Hippocampal formation (tissue), 2 donors: ENCODE data around the gene LYZL2.
"Not testable (repeated sequence)": the region's sequence is repeated elsewhere in the genome, so short reads cannot be mapped to it uniquely, and the experiment has no call there.

Experiments
- DNase-seq, 2 donors: peaks; one replicate each; lab custom pipeline; 2025; lab: John Stamatoyannopoulos, UW

Gene LYZL2

DNA sequence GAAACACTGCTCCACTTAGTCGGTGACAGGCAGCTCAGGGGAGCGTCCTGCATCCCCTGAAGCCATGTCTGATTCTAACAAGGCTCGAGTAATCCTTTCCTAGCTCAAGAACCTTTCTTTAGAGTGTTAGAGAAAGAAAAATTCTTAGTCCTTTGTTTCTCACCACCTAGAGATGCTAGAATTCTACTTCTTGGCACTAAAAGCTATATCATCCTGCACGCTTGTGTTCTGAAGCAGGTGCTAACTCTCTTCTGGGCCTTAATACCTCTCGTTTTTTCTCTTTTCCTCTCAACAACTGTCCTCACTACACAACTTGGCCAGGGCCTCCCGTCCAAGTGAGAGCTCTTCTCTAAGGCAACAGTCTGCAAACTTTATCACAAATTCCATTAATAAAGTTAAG, at the start of gene LYZL2:
TSS of gene LYZL2 (minus strand) at position 101 of the 400 bp plus-strand sequence. CDS start 2,838 bp downstream, outside the sequence.
- no peak for DNase-seq

DNA sequence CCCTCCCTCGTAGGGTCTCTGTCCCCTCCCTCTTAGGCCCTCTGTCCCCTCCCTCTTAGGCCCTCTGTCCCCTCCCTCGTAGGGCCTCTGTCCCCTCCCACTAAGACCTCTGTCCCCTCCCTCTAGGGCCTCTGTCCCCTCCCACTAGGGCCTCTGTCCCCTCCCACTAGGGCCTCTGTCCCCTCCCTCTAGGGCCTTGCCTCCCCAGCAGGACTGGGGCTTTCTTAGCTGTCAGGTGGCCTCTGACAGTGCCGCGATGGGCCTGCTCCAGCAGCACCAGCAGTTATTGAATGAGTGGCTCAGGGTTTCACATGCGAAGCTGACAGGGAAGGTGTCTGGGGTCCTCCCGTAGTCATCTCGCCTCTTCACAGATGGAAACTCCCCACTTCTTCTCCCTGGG, 48.1 kb upstream of the LYZL2 start:
- DNase-seq, result not testable (repeated sequence)

DNA sequence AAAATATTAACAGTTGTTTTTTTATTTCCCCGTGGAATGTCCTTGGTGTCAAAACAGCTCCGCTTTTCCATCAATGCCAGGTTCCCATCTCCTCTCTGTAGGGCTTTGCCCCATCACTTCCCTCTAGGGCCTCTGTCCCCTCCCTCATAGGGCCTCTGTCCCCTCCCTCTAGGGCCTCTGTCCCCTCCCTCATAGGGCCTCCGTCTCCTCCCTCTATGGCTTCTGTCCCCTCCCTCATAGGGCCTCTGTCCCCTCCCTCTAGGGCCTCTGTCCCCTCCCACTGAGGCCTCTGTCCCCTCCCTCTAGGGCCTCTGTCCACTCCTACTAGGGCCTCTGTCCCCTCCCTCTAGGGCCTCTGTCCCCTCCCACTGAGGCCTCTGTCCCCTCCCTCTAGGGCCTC, 47.6 kb upstream of the LYZL2 start:
- not testable (repeated sequence) for DNase-seq

DNA sequence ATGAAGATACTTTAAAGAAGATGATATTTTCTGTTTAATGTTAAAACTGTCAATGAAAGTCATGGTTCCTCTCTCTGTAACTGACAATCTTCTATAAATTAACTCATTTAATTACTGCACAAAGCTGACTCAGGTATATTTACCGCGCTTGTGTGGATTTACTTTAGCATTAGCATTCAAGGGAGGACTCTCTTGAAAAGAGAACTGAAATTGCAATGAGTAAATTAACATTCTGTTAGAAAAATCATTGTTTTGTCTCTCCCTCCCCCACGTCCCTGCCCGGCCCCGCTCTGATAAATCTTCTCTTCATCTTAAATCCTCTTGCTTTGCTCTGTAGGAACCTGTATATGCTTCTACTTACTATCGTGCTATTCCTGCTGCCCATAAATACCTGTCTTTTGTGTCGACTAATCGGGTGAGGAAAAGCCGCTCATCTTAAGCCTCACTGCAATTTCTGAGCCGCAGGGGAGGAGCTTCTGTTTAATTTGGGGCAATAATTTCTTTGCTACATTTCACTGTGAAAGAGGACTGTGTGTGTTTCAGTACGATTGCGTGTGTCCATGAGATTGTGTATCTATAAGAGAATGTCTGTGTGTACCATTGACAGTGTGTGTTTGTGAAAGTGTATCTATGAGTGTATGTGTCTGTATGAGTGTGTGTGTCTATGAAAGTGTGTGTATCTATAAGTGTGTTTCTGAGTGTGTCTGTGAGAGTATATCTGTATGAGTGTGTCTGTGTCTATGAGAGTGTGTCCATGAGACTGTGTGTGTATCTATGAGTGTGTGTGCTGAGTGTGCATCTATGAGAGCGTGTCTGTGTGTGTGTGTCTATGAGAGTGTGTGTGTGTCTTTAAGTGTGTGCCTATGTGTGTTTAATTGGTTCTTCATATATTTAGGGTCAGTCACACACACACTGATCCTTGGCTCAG, 46.5 kb upstream of the LYZL2 start:
- no peak for DNase-seq

DNA sequence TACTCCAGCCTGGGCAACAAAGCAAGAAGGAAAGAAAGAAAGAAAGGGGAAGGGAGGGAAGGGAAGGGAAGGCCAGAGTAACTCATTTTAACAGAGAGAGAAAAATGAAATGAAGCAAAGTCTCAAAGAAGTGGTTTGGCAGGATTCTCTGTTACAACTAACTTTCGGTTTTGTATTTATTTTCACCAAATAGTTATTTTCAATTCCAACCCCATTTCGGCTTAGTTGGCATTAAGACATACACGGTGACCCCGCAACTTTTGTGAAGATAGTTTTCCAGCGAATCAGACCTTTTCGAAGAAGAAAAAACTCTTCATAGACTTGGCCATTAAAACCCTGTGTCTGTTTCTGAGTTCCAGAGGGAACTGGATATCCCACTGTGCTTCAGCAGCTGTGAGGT, 45.2 kb upstream of the LYZL2 start:
- no peak for DNase-seq

DNA sequence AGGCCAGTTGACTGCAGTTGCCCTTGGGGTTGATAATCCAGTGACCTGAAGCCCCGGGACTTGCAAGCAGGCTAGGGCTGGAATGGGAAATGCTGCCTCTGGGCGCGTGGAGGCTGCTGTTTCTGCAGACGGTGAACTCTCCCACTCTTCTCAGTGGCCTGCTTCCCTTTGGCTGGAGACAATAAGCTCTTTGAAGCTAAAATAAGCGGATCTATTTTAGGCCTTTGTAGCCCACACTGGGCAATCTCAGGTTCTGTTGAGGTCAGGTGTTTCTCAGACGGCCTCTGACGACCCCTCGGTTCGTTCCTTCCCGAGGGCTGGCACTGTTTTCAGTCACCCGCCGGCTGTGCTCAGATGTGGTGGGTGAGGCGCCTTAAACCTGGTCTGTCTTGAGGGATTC, 43.7 kb upstream of the LYZL2 start:
- not testable (repeated sequence) for DNase-seq

DNA sequence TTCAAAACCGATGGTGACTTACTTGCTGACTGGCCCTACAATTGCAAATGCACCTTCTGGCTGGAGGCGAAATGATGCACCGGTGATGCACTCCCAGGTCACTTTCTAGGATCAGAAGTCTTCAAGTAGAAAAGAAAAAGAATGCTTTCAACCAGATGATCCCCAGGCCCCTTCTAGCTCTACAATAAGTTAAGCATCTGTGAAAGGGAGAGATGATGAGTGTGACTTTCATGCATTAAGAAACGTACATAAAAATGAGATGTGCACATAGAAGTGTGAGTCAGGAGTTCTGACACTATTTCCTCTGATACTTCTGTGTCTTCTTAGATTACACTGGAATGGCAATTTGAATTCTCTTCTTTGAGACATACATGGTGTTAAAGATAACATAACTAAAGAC, 42.8 kb upstream of the LYZL2 start:
- DNase-seq, result not testable (repeated sequence)

DNA sequence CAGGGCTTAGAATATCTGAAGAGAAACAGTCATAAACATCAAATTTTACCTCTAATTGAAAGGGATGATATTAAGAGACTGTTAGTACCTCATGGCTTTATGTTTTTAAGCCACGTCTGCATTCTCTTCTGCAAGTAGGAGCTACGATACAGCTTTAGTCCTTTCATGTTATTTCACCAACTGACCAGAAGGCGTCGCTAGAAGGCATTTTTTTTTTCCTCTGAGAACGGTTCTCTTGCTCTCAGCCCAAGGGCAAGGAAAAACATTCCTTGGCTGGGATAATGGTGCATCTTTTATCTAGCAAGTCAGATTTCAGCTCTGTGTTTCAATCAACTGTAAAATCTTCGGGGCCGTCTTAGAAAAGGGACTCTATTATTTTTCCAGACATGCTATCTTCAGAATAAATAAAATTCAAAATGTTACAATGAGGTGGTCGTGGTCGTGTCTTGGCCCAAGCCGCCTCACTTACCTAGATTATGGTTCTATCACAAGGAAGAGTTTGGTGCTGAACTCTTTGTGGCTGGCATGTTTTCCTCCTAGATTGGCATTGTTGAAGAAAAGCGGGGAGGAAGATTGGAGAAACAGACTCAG, 41.6 kb upstream of the LYZL2 start:
- peak in 1 of 2 donors; percentile 74 for DNase-seq

DNA sequence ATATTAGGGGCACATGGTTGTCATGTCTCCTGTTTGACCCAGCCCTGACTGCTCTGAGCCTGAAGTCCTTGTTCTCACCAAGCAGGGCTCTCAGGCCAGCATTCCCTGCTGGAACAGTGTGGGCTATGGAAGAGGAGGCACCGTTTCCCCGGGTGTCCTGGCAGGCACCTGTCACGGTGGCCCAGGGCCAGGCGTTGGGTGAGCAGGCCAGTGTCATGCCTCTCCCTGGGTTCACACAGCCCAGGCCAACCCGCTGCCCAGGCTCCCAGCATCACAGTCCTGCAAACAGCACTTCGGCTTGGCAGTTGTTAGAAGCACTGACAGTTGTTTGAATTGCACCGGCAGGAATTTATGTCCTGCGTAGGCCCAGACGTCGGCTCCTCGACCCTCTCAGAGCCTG, 38.4 kb upstream of the LYZL2 start:
- not testable (repeated sequence) for DNase-seq

DNA sequence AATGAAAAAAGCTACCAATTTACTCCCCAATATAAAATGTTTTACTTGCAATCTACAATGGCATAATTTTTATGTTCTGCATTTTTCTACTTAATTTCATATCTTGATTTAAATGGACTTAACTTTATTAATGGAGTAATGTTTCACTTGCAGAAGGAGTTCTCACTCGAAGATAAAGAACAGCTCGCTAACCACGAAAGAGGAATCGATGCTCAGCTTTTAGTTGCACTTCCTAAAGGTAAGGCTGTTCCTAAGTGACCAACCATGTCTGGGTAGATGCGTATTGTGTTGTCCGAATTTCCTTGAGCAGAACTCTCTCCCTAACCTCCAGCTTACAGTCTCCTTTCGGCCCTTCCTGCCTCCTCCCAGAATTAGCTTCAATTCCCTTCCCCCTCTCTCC, 33.9 kb upstream of the LYZL2 start:
- DNase-seq, result peak in 1 of 2 donors; percentile 1

DNA sequence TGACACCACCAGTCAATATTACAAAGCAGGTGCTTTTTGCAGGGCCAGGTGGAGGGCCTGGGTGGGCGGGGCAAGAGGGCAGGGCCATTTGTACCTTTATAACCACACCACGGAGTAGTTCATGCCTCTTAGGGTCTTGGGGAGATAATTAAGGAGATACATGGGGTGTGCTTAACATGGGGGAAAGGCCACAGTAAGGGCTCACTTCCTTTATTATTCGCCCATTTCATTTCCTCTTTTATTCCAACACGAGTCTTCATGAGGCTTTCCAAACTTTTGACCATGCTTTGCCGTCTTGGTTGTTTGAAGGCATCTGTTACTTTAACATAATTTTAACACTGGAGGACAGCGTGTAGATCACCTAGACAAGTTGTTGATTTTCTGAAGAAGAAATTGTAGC, 33.3 kb upstream of the LYZL2 start:
- DNase-seq, result no peak

DNA sequence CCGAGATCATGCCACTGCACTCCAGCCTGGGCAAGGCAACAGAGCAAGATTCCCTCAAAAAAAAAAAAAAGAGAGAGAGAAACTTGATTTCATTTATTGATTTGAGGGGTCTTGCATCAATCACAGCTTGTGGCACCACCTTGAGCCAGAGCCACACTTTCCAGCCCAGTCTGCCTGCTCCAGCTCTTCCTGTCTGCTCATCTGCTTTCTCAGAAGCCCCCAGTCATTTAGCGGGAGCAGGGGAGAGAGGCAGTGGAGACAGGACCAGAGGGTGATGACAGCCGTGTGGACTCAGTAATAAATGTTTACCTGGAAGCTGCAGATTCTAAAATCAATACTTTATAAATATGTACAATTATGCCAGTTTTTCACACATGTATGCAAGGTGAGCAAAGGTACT, 30.8 kb upstream of the LYZL2 start:
- not testable (repeated sequence) for DNase-seq

DNA sequence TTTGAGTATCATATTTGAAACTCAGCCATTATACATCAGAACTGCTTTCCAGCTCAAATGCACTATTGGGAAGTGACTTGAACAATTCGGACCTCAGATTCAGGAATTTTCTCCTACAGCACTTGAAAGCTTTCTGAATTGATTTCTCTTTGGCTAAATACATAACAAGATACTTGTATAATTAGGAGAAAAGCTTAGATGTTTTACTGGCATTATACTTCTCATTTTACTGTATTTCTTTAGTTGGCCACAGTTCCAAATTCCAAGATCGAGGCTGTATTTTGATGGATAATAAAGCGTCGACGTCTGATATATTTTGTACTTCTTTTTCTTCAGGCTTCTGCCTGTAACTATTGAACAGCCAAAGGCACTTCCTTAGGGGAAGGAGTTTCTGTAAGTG, 26.7 kb upstream of the LYZL2 start:
- DNase-seq, result no peak

DNA sequence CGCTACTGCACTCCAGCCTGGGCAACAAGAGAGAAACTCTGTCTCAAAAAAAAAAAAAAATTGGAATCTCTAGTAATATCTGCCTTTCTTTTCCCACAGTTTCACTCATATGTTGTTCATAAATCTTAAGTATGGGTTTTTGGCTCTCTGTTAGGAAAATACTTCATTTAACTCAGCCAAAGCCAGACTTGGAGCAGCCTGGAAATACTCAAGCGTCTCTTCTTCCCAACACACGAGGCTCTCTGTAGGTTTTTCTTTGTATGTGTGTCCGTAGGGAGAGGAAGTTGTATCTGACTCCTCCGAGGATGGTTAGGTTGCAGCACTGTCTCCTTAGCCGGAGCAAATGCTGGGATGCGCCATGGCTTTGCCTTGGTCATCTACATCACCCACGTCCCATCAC, 25.4 kb upstream of the LYZL2 start:
- DNase-seq, result not testable (repeated sequence)

DNA sequence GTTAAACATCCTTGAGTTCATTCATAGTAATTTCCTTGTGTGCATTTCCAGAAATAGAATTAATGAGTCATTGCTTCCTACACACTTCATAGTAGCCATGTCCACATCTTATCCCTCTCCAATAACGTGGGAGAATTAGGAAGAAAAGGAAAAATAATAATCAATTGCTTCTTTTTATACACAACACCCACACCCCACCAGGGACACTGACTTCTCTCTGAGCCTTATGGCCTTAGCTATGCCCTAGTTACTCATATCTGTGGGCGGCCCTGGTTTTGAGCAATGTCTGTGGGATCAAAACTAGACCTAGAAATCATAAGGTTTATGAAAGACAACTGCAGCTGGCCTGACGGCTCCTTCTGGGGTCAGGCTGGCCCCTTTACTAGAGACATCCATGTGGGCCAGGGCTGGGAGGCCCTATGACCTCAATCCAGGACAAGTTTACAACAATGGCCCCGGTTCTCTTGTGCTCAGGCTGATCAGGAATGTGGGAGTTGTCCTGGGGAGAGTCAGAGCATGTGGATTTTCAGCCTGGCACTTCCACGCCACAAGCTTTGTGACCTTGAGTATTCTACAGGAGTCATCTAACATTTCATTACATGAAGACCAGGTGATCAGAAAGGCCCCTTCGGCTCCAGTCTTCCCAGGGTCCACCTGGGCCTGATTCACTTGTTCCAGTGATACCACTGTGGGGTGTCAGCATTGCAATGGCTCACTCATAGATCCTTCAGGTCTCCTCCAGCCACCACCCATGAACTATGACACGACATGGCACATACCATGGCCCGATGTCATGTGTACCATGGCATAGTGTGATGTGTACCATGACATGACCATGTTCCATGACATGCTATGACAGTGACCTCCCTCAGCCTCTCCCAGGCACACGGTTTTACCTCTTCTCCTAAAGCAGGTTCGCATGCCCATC, 22.2 kb upstream of the LYZL2 start:
- not testable (repeated sequence) for DNase-seq

DNA sequence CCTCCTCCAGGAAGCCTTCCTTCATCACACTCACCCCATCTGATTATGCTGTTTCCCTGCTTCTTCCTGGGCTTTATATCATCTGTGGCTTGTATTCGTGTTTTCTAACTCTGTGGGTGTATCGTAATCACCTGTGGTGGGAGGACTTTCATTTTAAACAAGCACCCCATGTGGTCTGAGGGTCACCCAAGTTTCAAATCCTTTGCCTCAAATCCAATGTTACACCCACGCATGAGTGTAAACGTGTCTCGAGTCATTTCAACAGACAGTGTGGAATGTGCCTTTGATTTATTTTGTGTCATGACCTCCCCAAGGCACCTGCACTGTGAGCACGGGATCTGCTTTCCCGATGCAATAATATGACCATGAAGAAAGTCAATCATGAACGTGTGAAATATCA, 17.5 kb upstream of the LYZL2 start:
- DNase-seq, result no peak

DNA sequence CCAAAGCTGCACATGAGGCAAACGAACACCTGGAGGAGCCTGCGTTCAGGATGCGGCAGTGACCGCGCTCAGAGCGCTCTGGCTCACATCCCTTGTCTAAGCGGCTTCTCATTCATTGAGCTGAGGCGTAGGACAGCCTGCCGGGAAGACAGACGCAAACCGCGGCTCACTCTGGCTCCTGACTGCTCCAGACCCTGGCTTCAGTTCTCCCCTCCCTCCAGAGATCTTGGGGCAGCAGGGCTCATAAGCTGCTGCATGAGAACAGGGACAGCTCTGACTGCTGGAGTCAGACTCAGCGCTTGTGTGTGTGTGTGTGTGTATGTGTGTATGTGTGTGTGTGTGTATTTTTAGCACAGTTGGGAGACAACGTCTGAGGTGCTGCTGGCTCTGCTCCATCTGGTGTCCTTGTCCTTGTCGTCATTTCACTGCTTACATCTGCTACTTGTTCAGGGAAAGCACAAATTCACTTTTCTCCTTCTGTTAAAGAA, 15.8 kb upstream of the LYZL2 start:
- DNase-seq, result no peak

DNA sequence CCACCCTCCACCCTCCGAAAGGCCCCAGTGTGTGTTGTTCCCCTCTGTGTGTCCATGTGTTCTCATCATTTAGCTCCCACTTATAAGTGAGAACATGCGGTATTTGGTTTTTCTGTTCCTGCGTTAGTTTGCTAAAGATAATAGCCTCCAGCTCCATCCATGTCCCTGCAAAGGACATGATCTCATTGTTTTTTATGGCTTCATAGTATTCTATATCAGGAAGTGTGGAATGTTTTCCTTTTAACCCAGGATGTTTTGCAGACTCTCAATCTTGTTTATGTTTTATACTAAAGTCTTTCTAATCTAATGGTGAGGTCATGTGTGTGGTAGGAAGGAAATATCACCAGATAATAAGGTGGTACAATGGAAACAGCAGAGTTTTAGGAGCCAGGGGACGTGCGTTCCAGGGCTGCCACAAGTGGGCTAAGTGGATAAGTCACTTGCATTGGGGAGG, 14.9 kb upstream of the LYZL2 start:
- DNase-seq, result not testable (repeated sequence)

DNA sequence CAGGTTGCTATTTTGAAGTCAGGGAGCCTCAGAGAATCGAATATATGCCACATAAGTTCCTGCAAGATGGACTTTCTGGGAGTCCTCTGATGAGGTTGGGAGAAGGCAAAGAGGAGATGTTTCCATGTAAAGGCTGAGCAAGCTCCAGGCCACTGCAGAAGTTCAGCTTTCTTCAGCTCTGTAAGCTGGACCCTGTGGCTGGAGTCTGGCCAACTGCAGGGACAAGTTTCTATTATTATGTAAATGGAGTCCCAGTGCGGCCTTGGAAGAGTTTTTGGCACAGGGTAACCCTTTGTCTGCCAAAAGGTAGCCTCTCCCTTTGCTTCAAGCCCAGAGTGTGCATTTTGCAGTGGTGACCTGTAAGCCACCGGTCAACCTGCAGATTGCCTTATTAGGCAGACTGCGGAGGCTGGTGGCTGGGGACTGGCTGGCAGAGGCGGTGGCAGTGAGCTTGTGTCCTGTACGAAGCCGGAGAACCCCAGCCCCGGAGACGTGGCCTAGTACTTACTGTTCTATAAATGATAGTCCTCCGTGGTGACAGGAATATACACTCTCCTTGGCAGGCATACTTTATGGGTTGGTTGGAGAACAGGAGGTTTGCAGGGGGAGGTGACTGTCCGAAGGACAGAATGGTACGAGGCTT, 14.1 kb upstream of the LYZL2 start:
- DNase-seq, result not testable (repeated sequence)

DNA sequence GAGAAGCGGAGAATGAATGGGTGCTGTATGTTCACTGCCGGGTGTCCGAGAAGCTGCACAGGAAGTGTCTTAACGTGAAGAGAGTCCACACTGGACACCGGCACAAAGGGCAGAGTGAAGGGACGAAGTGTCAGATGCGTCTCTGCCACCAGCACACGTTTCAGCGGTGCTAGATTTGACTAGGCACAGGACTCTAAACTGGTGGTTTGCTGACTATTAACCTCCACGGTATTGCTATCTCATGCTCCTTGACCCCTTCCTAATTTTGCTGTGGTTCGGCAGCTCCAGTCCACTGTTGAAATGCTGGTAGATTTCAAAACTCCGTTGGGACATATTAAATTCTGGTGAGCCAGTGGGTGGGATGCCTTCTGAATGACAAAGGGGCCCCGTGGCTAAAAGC, 13.3 kb upstream of the LYZL2 start:
- not testable (repeated sequence) for DNase-seq
